GM18502 (cell line): ENCODE measurements around the gene S100A7A.
"Not testable (repeated sequence)": the region's sequence is repeated elsewhere in the genome, so short reads cannot be mapped to it uniquely, and the experiment has no call there.

ENCODE experiments used
- ATAC-seq: cut with Tn5 transposase; IDR thresholded peaks from one replicate; pipeline ENCODE4 v1.9.1; 2021; ENCODE audit warnings: mild to moderate bottlenecking; ENCODE audit not compliant: unreplicated experiment, poor library complexity

S100A7A gene

GRCh38 chr1:153447498-153448170 is 31.3 kb downstream of the S100A7A start:
- no peak for ATAC-seq

GRCh38 chr1:153448851-153449250 is 32.5 kb downstream of the S100A7A start:
- ATAC-seq: not testable (repeated sequence)

GRCh38 chr1:153456396-153456795 is 40.1 kb downstream of the S100A7A start:
- ATAC-seq: no peak

- no peak for ATAC-seq
Measured at GRCh38 chr1:153459655-153460054, 43.3 kb downstream of the S100A7A start.

GRCh38 chr1:153460551-153460950 is 44.2 kb downstream of the S100A7A start, which contains the start of gene S100A7:
Gene S100A7 (minus strand): TSS chr1:153460651. CDS start chr1:153459013, 1,638 bp downstream.
- ATAC-seq: no peak

GRCh38 chr1:153462741-153463140 is 46.4 kb downstream of the S100A7A start:
- not testable (repeated sequence) for ATAC-seq

- no peak for ATAC-seq
Measured at GRCh38 chr1:153465811-153466636, 49.7 kb downstream of the S100A7A start.

- ATAC-seq: no peak
Measured at GRCh38 chr1:153466908-153467307, 50.6 kb downstream of the S100A7A start.

- ATAC-seq: no peak
Measured at GRCh38 chr1:153470707-153471106, 54.4 kb downstream of the S100A7A start.
